SH-SY5Y (cell line): ENCODE measurements around the gene CFAP77.

Experiments
- GATA2 ChIP-seq: IDR thresholded peaks from 2 replicates; pipeline ENCODE4 v1.6.1; 2011; ENCODE audit warnings: mild to moderate bottlenecking, low read depth, low read length
- GATA3 ChIP-seq: IDR thresholded peaks from 2 replicates; pipeline ENCODE4 v1.6.1; 2011; ENCODE audit warnings: low read depth, mild to moderate bottlenecking, low read length, moderate library complexity

- TF ChIP-seq GATA3, result no peak
- TF ChIP-seq GATA2, result no peak
These were observed 88.7 kb downstream of the CFAP77 start for GRCh38 chr9:132498531-132499210.
